DMS153 treated with DMSO at 0.1 percent for 48 hours (cell line): ENCODE results near the gene COLEC11.

Experiments
- DNase-seq: peaks from one replicate; lab custom pipeline; 2025; ENCODE audit not compliant: unreplicated experiment; lab: John Stamatoyannopoulos, UW

COLEC11 gene

DNA sequence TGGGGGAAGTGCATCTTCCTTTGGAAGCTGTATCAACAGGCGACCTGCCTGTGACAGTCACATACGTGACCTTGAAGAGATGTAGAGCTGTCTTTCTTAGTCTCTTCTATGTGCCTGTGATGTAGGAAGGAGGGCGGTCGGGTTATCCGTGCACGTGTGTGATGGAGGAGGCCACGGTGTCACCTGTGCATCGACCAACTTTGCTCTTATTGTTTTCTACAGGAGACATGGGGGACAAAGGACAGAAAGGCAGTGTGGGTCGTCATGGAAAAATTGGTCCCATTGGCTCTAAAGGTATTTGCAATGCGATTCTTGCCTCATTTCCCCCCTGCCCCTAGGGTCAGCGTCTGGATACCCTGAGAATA lies 42.4 kb downstream of the COLEC11 start:
- no peak for DNase-seq

DNA sequence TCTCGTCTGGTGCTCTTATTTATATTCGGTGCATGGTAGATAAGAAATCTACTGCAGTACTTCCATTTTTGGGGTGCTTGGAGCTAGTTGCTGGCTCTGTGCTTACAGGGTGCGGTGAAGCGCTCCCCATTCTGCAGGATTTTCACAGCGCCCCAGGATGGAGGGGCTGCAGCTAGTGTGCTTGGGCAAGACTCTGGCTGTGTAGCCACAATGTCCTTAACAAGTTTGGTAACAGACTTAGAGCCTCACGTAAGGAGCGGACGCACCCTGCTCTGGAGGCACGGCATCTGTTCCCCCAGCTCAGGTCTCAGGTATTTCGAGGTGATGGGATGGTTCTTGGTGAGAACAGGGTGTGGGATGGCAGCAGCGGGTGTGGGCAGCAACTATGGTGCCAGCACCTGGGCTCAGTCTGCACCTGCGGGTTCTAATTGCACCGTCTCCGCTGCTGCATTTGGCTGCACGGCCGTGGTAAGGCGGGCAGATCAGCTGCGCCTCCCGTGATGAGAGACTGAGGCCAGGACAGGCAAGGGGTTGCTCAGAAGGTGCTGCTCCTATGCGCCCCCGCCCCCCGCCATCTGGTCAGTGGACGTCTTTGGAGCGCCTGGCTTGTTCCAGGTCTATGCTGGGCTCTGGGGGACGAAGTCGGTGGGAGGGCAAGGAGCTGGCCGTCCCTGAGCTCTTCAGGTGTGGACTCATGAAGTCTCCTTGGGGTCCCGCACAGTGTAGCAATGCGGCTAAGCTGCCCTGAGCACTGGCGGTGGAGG lies 43.0 kb downstream of the COLEC11 start:
- no peak for DNase-seq

DNA sequence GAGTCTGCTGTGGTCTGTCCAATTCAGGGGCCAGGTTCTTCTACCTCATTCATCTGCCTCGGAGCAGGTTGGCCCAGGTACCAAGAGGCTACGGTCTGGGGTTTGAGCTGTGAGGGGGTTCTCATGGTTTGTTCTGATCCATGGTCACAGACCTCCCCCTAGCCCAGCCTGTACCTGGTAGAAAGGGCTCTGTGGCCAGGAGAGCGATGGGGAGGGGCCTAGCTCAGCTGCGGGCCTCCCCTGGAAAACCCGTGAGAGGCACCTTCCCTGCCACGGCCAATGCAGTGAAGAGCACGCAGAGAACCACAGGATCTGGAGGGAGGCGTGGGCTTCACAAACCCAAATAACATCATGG lies 43.5 kb downstream of the COLEC11 start:
- no peak for DNase-seq

DNA sequence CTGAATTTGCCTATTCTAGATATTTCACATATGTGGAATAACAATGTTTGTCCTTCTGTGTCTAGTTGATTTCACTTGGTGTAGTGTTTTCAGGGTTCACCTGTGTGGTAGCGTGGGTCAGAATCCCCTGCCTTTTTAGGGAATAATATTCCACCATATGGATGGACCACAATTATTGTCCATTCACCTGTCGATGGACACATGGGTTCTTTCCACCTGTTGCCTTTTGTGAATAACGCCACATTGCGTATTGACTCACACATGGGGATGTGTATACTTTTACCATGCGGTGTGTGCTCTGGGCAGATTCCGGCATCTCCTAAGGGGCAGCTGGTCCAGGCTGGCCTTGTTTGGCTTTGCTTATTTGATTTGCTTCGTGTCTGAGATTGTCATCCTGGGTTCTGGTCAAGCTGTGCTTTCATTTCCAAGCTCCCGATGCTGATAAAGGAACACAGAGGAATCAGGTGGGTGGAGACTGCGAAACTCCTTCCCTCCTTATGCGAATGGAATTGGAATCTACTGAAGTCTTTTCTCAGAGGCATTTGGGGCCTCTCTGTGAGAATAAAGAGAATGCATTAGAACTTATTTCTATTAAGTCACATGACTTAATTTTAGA lies 44.2 kb downstream of the COLEC11 start:
- DNase-seq = no peak

DNA sequence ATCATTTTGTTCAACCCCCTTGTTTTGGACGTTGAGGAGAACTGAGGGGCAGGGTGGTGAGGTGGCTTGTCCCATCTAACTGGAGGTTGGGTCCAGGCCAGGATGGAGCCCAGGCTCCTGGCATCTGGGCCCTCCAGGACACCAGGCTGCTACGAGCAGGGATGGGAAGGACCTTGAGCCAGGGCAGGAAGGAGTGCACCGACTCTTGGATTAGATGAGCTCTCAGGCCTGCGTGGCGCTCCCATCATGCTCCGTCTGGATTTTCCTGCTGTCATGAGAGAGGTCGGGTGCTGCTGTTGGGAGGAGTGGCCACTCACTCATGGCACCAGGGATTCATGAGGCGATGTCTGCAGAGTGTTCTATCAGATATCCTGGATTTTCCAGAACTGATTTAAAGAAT lies 44.7 kb downstream of the COLEC11 start:
- no peak for DNase-seq

DNA sequence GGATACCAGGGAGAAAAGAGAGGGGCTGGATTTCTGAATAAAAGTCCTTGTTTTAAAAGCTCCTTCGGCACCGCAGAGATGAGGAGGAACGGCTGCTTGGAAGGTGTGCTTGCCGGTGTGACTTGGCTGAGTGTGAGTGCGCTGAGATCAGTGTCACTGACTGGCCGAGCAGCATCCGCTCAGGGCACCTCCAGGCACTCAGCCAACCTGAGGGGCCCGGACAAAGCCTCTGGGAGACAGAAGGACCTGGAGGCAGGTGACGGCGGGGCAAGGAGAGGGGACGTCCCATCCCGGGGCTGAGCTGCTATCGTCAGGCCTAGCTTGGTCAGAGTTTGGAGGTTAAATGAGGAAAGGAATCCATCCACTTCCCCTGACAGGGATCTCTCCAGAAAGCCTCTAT lies 46.3 kb downstream of the COLEC11 start:
- DNase-seq = no peak

DNA sequence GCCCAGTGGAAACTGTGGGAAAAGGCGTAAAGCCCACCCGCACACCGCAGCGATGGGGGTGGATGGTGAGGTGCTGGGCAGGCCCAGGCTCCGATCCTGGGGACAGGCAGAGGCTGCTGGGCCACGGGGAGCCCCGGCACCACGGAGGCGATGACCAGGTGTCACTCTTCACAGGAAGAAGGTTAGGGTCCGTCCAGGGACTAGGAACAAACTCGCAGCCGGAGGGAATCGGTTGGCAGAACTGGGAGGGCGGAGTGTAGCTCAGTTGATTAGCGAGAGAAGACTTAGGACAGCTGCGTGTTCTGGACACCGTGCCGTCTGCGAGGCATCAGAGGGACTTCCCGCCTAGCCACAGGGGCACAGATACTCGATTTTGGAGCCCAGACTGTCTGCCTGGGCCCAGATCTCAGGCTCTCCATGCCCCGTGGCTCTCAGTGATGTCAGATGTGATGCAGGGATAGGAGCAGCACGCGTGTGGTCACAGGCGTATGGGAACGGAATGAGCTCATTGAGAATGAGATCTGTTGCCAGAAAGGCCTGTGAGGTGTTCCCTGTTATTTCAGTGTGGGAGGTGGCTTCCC lies 47.0 kb downstream of the COLEC11 start:
- no peak for DNase-seq

DNA sequence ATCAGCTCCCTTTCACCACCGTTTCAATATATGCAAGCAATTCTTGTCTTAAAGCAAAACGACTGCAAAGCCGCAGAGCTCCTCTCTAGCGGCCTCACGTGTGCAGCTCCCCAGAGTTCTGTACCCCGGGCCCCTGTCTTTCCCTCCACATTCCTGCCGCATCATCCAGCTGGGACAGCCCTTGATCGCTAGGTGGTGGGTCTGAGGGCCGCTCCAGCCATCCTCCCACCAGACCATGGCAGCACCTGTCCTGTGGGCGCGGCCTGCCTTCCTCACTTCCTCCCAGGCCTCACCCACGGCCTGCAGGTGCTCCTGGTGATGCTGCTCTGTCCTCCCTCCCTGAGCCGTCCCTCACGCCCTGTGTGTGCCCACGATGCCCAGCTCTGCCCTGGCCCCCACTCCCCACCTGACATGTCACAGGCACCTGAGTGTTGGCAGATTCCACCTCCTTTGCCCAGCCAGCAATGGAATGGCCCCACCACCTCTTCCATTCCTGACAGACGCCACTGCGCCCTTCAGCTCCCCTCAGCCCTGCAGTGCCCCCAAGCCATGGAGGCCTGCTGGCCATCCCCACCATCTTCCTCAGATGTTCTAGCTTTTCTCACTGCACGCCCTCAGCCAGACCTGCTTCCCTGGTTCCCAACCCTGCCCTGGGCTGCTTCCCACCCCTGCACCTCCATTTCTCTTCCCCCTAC lies 47.8 kb downstream of the COLEC11 start:
- DNase-seq = no peak

DNA sequence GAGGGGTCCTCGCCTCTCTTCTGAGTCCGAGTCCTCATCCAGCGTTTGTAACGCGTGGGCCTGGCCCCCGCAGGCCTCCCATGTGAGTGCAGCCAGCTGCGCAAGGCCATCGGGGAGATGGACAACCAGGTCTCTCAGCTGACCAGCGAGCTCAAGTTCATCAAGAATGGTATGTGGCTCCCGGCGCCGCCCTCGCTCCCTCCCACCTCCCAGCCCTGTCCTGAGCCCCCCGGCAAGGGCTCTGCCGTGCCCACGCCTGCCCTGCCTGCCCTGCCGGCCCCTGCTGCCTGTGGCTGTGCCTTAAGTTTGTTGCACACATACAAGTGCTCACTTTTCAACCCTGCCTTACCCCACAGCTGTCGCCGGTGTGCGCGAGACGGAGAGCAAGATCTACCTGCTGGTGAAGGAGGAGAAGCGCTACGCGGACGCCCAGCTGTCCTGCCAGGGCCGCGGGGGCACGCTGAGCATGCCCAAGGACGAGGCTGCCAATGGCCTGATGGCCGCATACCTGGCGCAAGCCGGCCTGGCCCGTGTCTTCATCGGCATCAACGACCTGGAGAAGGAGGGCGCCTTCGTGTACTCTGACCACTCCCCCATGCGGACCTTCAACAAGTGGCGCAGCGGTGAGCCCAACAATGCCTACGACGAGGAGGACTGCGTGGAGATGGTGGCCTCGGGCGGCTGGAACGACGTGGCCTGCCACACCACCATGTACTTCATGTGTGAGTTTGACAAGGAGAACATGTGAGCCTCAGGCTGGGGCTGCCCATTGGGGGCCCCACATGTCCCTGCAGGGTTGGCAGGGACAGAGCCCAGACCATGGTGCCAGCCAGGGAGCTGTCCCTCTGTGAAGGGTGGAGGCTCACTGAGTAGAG lies 48.7 kb downstream of the COLEC11 start:
- DNase-seq = no peak

DNA sequence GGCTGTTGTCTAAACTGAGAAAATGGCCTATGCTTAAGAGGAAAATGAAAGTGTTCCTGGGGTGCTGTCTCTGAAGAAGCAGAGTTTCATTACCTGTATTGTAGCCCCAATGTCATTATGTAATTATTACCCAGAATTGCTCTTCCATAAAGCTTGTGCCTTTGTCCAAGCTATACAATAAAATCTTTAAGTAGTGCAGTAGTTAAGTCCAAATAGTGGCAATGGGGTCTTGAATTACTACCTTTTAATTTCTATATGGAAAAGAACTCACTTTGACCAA lies 49.3 kb downstream of the COLEC11 start:
- no peak for DNase-seq

DNA sequence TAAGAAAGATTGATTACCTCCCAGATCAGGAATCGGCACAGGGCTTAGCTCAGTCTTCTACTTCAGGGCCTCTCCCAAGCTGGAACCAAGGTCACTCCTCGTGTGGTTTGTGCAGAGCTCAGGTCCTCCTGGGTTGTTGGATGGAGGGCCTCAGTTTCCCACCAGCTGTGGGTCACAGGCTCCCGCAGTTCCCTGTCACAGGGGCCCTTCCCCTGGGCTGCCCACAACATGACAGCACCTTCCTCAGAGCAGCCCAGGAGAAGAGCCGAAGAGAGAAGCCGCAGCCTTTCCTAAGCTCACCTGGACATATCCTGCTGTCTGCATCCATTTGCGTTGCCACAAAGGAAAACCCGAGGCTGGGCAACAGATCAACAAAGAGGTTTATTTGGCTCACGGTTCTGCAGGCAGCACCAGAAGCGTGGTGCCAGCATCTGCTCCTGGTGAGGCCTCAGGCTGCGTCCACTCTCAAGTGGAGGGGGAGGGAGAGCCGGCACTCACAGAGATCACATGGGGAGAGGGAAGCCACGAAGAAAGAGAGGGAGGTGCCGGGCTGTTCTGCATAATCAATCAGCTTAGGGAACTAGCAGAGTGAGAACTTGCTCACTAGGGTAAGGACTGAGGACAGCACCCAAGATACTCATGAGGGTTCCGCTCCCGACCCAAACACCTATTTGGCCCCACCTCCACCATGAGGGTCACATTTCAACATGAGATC lies 50.1 kb downstream of the COLEC11 start:
- no peak for DNase-seq

DNA sequence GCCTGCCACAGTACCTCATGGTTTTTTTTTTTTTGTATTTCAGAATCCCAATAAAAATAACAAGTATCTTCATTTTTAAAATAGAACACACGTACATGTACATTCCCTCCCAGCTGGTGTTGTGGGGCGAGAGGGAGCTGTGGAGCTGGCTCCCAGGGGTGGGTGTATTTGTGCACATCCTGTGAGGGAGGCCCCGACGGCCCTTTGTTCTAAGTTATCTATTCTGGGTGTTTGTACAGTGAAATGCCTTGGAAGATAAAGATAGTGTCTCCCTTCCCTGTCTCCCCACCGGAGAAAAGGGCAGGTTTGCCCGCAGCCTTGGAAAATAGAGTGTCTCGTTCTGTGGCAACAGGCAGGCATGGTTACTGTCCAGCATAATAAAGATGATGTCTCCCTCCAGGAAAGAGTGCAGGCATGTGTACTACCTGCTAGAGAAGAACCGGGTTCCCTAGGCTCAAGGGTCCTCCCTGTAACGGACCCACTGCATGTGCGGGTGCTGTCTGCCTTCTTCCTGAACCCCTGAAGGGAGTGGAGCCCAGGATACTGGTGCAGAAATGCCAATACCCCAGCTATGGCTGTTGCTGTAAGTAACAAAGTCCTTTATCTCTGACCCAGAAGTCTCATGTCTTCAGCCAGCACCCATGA lies 51.0 kb downstream of the COLEC11 start:
- DNase-seq = no peak

DNA sequence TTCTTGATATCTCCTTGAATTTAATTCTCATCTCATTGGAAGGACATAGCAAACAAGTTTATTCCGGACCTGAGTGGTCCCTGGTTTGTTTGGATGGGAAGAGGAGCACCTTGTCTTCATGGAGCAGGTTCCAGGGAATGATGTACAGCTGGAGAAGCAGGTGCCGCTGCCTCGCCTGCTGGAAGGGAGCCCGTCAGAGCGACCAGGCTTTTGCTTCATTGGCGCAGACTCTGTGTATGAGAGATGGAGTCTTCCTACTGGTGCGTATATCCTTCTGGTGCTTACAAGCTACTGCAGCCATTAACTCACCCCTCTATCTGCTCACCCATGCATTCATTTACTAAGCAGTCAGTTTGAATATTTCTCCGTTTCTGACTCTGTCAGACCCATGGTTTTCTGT lies 51.5 kb downstream of the COLEC11 start:
- DNase-seq = no peak

DNA sequence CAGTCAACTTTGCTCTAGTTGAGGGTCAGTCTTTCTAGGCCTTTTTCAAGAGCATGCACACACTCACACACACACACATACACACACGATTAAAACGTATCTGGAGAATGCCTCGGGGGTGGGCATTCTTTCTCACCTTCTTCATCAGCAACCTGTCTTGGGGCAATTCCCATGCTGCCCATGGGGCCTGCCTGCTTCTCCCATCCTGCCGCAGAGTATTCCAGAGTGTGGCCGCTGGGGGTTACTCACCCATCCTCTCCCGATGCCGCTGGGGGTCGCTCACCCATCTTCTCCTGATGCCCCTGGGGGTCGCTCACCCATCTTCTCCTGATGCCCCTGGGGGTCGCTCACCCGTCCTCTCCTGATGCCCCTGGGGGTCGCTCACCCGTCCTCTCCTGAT lies 52.3 kb downstream of the COLEC11 start:
- DNase-seq = no peak

DNA sequence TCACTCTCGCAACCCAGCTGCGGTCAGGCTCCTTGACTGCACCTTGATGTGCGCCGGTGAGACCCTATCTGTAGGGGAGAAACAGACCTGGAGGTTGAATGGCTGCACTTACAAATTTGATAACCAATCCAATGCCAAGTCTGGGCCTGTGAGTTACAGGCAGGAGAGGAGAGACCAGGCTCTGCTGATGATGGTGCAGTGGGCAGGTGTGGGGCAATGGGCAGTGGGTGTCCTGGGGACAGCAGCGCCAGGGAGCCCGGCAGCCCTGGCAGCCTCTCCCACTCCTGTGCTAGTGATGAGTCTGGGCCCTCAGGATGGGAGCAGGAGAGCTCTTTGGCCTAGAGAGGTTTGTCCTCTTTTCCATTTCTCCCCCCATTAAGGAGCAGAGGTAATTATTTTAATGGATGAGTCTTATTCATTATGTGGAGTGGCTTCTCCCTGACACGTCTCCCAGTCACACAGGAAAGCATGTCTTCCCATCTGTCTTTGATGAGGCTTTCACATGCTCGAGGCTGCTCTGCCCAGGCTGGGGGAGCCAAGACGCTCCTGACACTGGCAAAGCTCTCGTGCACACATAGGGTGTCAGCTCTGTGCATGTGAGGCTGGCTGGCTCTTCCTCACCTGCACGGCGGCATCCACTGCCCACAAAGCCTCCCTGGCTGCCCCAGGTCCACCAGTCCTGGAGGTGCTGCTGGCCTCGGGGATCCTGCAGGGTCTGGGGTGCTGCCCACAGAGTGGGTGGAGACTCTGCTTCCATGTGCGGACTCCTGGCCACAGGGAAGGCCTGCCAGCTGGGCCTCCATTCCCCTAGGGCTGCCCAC lies 53.1 kb downstream of the COLEC11 start:
- no peak for DNase-seq

DNA sequence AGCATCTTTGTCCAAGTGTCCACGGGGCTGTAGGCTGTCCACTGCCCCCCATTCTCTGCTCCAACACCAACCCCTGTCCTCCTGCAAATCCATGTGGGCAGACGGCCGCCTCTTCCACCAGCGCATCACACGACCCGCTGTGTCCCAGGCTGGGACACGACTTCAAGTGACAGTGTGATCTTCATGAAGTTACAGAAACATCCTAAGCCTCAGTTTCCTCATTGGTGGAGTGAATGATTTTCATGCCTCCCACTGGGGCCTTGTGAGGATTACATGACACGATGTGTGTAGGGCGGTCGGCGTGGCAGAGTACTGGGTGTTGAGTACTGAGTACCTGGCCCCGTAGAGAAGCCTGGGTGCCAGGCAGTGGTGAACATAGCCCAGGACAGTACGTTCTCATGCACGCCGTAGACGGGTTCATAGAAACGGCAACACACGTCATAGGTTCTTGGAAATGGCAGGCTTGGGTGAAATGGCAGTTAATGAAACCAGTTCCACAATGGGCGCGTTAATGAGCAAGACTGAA lies 53.8 kb downstream of the COLEC11 start:
- DNase-seq = no peak

DNA sequence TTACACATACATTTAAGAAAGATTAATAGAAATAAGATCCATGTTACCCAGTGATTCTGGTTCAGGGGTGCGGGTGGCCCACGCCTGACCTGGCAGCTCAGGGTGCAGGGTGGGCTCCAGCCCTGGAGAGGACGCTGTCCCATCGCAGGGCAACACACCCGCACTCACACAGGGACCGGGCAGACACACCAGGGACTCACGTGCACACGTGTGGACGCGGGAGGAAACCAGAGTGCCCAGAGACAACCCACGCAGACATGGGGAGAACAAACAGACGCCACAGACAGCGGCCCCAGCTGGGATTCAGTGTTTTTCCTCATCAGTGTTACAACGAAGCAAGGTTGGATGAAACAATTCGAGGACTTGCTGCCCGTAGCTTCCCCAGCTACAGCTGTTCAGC lies 54.7 kb downstream of the COLEC11 start:
- DNase-seq = no peak

DNA sequence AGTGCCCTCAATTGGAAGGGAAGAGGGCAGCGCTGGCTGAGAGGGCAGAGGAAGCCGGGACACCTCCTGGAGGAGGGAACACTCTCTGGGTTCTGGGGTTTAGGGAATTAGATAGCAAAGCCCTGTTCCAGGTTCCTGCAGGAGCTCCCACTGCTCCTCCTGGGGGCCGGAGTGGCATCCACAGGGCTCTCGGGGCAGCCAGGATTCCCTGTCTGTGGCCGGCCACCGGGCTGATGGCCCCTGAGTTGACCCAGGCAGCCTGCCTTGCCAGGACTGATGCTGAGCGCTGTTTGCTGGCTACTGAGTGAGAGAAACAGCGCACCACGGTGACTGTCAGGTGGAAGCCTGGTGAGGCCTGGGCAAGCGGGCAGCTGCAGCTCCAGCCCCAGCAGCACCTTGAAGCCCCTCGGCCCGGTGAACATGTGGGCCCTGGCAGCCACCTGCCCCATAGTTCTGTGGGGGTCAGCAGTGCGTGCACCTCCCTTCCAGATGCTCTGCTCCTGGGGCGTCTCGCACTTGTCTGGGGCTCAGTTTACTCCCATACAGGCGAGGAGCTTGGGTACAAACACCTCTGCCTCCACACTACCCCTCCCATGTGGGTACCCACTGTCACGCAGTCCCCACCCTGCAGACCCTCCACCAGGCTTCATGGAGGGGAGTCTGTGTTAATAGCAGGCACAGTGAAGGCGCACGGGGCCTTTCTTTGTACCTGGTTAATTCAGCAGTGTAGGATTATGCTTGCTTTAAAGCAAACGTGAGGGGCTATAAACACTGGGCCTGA lies 55.4 kb downstream of the COLEC11 start:
- no peak for DNase-seq
